Naive B cell (primary cell): ENCODE measurements around the gene STIM1. TPM values are rescaled to one million over a fixed set of nuclear protein-coding genes. Genes with fewer than 3 reads are reported as not detected.
"Not testable (repeated sequence)": the region's sequence is repeated elsewhere in the genome, so short reads cannot be mapped to it uniquely, and the experiment has no call there.

Experiments
- ATAC-seq, 2 donors: fragments of 150-1000 bp; cut with Tn5 transposase; 2 replicates each; pipeline ENCODE4 v1.10.0; 2021; ENCODE audit warnings: low read depth in 2 of 2, mild to moderate bottlenecking in 2 of 2, moderate library complexity in 2 of 2
- DNase-seq: peaks from one replicate; pipeline ENCODE4 v3.0.0; 2022
- H3K27ac Mint-ChIP-seq, 6 donors: one replicate each; pipeline ENCODE4 v1.8.0; 2020 to 2022; ENCODE audit warnings: mild to moderate bottlenecking in 6 of 6, mixed read lengths in 6 of 6, moderate library complexity in 5 of 6, inconsistent platforms in 2 of 6
- H3K27me3 Mint-ChIP-seq, 3 donors: one replicate each; pipeline ENCODE4 v1.8.0; 2021 to 2022; ENCODE audit warnings: mixed read lengths in 3 of 3, mild to moderate bottlenecking in 1 of 3
- H3K36me3 Mint-ChIP-seq, 2 donors: one replicate each; pipeline ENCODE4 v1.8.0; 2020 to 2022; ENCODE audit warnings: mixed read lengths in 2 of 2, inconsistent platforms in 1 of 2, mild to moderate bottlenecking in 1 of 2
- H3K4me1 Mint-ChIP-seq, 3 donors: one replicate each; pipeline ENCODE4 v1.8.0; 2020 to 2022; ENCODE audit warnings: mixed read lengths in 3 of 3, inconsistent platforms in 1 of 3, mild to moderate bottlenecking in 1 of 3, moderate library complexity in 1 of 3
- H3K4me3 Mint-ChIP-seq, 8 donors: one replicate each; pipeline ENCODE4 v1.8.0; 2020 to 2022; ENCODE audit warnings: mild to moderate bottlenecking in 8 of 8, mixed read lengths in 8 of 8, moderate library complexity in 8 of 8, inconsistent platforms in 2 of 8
- H3K9me3 Mint-ChIP-seq, 7 donors: one replicate each; pipeline ENCODE4 v1.8.0; 2020 to 2022; ENCODE audit warnings: mixed read lengths in 7 of 7, mild to moderate bottlenecking in 5 of 7, inconsistent platforms in 2 of 7, moderate library complexity in 1 of 7
- polyA plus RNA-seq, 6 donors: library from polyadenylated mRNA; unstranded; fragments of 300-500 nt; fragmentation: Illumina TruSeq; gene quantifications; one replicate each; pipeline ENCODE4 v1.2.3, GENCODE V29; 2021; ENCODE audit warnings: low read depth in 6 of 6

The STIM1 gene
- polyA plus RNA-seq, 6 donors from 2014 or later: 29.1 to 51.9 (median 35.0) TPM

DNA sequence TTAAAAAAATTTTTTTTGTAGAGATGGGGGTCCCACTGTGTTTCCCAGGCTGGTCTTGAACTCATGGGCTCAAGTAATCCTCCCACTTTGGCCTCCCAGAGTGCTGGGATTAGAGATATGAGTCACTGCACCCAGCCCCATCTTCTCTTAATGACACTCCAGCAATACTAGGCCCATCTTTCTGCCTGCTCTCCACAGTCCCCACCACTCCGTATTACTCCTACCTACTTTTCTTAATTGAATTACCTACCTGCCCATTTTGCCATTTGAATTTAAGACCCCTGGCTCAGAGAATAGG lies 2.0 kb upstream of the STIM1 start:
- H3K9me3 Mint-ChIP-seq: no peaks in the 10 kb centered on the region
- ATAC-seq (no peak), DNase-seq (no peak)
- no peaks in the 10 kb centered on the region for H3K27me3 Mint-ChIP-seq
- H3K27ac Mint-ChIP-seq: peak overlapping the region; percentile 99 to 100 (median 100)
- H3K4me3 Mint-ChIP-seq: peak overlapping the region in 3 of 8 donors; percentile 87 to 99 (median 95)
- peaks cover 45 to 52% (median 52%) of the 10 kb centered on the region in 3 donors for H3K4me1 Mint-ChIP-seq
- H3K36me3 Mint-ChIP-seq: peaks cover 0 to 4% of the 10 kb centered on the region in 2 donors

DNA sequence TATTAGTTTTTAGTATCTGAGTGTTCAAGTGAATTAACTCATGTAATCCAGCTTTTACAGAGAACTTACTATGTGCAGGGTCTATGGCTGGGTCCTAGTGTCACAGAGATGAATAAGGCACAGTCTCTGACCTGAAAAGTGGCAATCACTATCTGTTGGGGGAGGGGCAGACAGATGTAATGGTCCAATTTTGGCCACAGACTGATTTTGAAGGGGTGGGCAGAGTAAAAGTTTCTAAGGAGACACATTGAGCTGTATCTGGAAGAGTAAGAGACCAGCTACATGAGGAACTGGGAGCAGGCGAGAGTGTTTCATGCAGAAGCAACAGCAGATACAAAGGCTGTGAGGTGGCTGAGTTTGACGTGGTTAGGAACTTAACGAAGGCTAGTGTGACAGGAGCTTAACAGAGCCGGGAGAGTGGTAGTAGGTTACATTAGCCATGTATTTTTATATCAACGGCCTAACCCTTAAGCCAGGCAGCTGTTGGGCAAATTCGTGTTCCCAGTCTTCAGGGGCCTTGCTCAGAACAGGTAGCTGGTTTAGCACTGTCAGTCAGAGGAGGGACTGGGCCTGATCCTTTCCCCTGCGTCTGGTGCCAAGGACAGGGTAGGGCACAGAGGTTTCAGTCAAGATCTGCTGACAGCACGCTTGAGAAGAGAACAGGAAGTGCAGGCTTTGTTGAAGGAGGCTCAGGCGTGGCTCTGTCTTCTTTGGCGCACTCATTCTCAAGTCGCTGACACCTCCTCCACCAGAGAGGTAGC lies 1.4 kb upstream of the STIM1 start:
- no peaks in the 10 kb centered on the region for H3K27me3 Mint-ChIP-seq
- H3K9me3 Mint-ChIP-seq: no peaks in the 10 kb centered on the region
- peaks cover 48 to 55% (median 55%) of the 10 kb centered on the region in 3 donors for H3K4me1 Mint-ChIP-seq
- peaks cover 0 to 4% of the 10 kb centered on the region in 2 donors for H3K36me3 Mint-ChIP-seq
- ATAC-seq (peak; percentile 77 to 78), DNase-seq (peak; percentile 91)
- H3K27ac Mint-ChIP-seq: peak overlapping the region; percentile 99 to 100 (median 100)
- H3K4me3 Mint-ChIP-seq: peak overlapping the region; percentile 87 to 99 (median 92)

GRCh38 chr11:3854660-3854976 lies 846 bp upstream of the STIM1 start:
- Mint-ChIP-seq H3K4me1 (peaks cover 47 to 56% (median 55%) of the 10 kb centered on the region in 3 donors), H3K4me3 (peak overlapping the region; percentile 87 to 99 (median 92)), H3K27me3 (no peaks in the 10 kb centered on the region), H3K27ac (peak overlapping the region; percentile 99 to 100 (median 100)), H3K36me3 (peaks cover 0 to 4% of the 10 kb centered on the region in 2 donors), H3K9me3 (no peaks in the 10 kb centered on the region)
- no peak for DNase-seq
- ATAC-seq: no peak

GRCh38 chr11:3855808-3856491 lies 486 bp downstream of the STIM1 start:
- peak; percentile 65 for DNase-seq
- H3K36me3 Mint-ChIP-seq: peaks cover 0 to 4% of the 10 kb centered on the region in 2 donors
- peak overlapping the region; percentile 91 to 99 (median 98) for H3K27ac Mint-ChIP-seq
- no peaks in the 10 kb centered on the region for H3K9me3 Mint-ChIP-seq
- peak overlapping the region; percentile 87 to 99 (median 96) for H3K4me3 Mint-ChIP-seq
- peak; percentile 5 to 8 for ATAC-seq
- H3K27me3 Mint-ChIP-seq: no peaks in the 10 kb centered on the region
- H3K4me1 Mint-ChIP-seq: peaks cover 57 to 70% (median 66%) of the 10 kb centered on the region in 3 donors

- Mint-ChIP-seq H3K27me3 (no peaks in the 10 kb centered on the region), H3K9me3 (no peaks in the 10 kb centered on the region), H3K36me3 (peaks cover 0 to 4% of the 10 kb centered on the region in 2 donors), H3K27ac (peak overlapping the region; percentile 91 to 99 (median 98)), H3K4me3 (peak overlapping the region; percentile 87 to 99 (median 96)), H3K4me1 (peaks cover 68 to 76% (median 76%) of the 10 kb centered on the region in 3 donors)
- ATAC-seq (no peak), DNase-seq (no peak)
Measured at GRCh38 chr11:3856856-3857553, 1.5 kb downstream of the STIM1 start.

DNA sequence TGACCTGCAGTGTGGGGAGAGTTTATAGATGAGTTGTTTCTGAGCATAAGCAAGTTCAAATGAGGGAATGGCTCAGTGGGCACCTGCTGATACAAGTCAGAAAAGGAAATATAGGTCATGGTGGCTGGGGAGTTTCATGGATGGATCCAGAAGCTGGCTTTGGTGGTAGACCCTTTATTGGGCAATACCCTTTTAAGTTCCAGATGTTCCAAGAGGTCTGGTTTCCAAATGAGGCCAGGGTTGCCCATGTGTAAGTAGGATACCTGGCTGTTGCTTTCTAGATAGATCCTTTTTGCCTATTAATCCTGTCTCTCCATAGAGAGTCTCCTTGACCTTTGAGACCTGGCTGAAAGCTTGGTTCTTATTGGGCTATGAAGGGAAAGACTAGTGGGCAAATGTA lies 2.2 kb downstream of the STIM1 start:
- peak overlapping the region; percentile 50 to 99 (median 74) for H3K27ac Mint-ChIP-seq
- peak overlapping the region; percentile 87 to 99 (median 96) for H3K4me3 Mint-ChIP-seq
- ATAC-seq: no peak
- no peaks in the 10 kb centered on the region for H3K9me3 Mint-ChIP-seq
- no peaks in the 10 kb centered on the region for H3K27me3 Mint-ChIP-seq
- H3K4me1 Mint-ChIP-seq: peaks cover 74 to 82% (median 82%) of the 10 kb centered on the region in 3 donors
- DNase-seq: no peak
- peaks cover 0 to 4% of the 10 kb centered on the region in 2 donors for H3K36me3 Mint-ChIP-seq

GRCh38 chr11:3859373-3859881 lies 4.0 kb downstream of the STIM1 start:
- Mint-ChIP-seq H3K4me1 (peaks cover 65 to 83% (median 78%) of the 10 kb centered on the region in 3 donors), H3K36me3 (peaks cover 0 to 4% of the 10 kb centered on the region in 2 donors), H3K27ac (peak overlapping the region in 4 of 6 donors; percentile 22 to 99 (median 52)), H3K4me3 (peak overlapping the region in 7 of 8 donors; percentile 83 to 99 (median 95)), H3K27me3 (no peaks in the 10 kb centered on the region), H3K9me3 (no peaks in the 10 kb centered on the region)
- DNase-seq (no peak), ATAC-seq (no peak)

DNA sequence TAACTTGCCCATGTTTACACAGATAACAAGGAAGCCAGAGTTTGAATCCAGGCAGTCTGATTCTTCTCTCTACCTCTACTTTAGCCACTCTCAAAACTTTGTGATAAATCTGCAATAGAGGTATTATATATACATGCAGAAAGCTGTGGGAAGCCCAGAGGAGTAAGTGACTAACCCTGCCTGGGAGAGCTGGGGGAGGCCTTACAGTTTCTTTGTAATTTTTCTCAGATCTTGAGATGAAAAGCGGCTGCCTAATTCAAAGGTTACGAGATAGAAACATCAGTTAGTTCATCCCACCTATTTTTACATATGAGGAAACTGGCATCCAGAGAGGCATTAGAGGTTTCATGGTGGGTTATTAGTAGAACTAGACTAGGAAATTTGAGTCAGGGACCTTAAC lies 4.9 kb downstream of the STIM1 start:
- ATAC-seq (no peak), DNase-seq (no peak)
- no peaks in the 10 kb centered on the region for H3K27me3 Mint-ChIP-seq
- H3K4me1 Mint-ChIP-seq: peaks cover 67 to 88% (median 80%) of the 10 kb centered on the region in 3 donors
- H3K9me3 Mint-ChIP-seq: no peaks in the 10 kb centered on the region
- H3K27ac Mint-ChIP-seq: peak overlapping the region in 4 of 6 donors; percentile 0 to 72 (median 25)
- peak overlapping the region; percentile 9 to 99 (median 78) for H3K4me3 Mint-ChIP-seq
- H3K36me3 Mint-ChIP-seq: peaks cover 0 to 4% of the 10 kb centered on the region in 2 donors

DNA sequence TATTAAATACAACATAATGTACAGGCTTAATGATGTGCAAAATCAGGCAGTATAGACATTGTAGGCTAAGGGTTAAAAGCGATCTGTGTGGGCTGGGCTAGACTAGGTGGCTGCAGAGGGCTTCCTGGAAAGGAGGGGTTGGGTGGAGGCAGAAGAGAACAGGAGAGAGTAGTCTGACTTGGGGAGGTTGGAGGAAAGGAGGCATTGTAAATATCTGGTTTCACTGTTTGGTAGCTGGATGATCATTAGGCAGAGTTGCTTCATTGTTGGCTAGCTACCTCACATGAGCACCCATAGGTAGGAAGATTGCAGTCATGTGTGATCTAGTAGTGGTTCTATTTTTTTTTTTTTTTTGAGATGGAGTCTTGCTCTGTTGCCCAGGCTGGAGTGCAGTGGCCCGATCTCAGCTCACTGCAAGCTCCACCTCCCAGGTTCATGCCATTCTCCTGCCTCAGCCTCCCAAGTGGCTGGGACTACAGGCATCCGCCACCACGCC lies 5.5 kb downstream of the STIM1 start:
- ATAC-seq: peak; percentile 42 to 50
- Mint-ChIP-seq H3K27ac (peak overlapping the region in 5 of 6 donors; percentile 0 to 80 (median 60)), H3K4me1 (peaks cover 72 to 94% (median 83%) of the 10 kb centered on the region in 3 donors), H3K4me3 (peak overlapping the region; percentile 36 to 99 (median 84))
- not testable (repeated sequence) for DNase-seq, H3K36me3 Mint-ChIP-seq, H3K27me3 Mint-ChIP-seq, H3K9me3 Mint-ChIP-seq

GRCh38 chr11:3861683-3862082 lies 6.2 kb downstream of the STIM1 start:
- Mint-ChIP-seq H3K36me3 (no peaks in the 10 kb centered on the region), H3K4me3 (peak overlapping the region in 7 of 8 donors; percentile 16 to 99 (median 39)), H3K27me3 (no peaks in the 10 kb centered on the region), H3K27ac (peak overlapping the region in 3 of 6 donors; percentile 41 to 79 (median 54)), H3K9me3 (no peaks in the 10 kb centered on the region), H3K4me1 (peaks cover 73 to 96% (median 83%) of the 10 kb centered on the region in 3 donors)
- ATAC-seq: no peak
- no peak for DNase-seq

DNA sequence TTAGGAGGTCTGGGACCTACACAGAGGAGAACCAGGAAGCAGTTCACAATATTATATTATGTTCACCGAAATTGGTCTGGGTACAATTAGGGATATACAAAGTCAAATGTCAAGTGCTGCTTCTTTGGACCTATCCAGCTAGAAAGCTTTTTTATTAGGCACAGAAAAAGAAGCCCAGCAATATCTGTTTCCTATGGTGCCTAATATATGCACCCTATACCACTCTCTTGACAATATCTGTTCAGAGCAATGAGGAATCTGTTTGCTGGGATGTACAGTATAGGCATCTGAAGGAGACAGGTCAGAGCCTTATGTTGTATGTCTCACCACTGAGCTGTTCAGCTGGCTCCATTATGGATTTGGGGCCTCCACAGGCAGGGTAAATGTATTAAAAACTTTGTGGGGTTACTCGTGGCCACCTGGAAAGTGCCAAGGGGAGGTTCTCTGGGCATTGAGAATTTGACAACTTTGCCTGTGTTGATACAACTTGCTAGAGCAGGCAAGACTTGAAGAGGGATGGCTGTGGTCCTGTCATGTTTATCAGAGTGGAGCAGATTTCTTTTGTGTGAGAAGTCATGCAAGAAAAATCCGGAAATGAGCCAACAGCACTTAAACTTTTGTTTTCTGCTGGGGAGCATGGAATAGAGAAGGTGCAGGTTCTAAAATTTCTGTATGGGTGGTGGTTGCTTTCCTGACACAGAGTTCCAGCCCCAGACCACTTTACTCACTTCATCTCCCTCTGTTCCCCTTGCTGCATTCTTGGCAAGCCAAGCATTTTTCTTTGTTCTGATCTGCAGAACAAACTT lies 10.1 kb downstream of the STIM1 start:
- peak overlapping the region; percentile 33 to 88 (median 71) for H3K4me3 Mint-ChIP-seq
- peak; percentile 63 to 73 for ATAC-seq
- no peaks in the 10 kb centered on the region for H3K27me3 Mint-ChIP-seq
- H3K4me1 Mint-ChIP-seq: peaks cover 65 to 92% (median 85%) of the 10 kb centered on the region in 3 donors
- H3K36me3 Mint-ChIP-seq: no peaks in the 10 kb centered on the region
- H3K9me3 Mint-ChIP-seq: no peaks in the 10 kb centered on the region
- DNase-seq: peak; percentile 36
- peak overlapping the region; percentile 19 to 95 (median 70) for H3K27ac Mint-ChIP-seq

DNA sequence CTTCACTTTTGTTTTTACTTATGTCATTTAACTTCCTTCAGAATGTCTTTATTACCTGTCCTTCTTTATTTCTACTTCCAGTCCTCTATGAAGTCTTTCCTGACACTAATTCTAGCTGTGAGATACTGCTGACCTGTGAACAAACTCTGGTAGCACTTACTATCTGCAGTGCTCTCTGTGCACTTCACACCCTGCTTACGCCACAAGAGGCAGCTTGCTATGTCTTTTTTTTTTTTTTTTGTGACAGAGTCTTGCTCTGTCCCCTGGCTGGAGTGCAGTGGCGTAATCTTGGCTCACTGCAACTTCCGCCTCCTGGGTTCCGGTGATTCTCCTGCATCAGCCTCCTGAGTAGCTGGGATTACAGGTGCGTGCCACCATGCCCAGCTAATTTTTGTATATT lies 10.7 kb downstream of the STIM1 start:
- peak overlapping the region; percentile 39 to 95 (median 70) for H3K27ac Mint-ChIP-seq
- no peaks in the 10 kb centered on the region for H3K9me3 Mint-ChIP-seq
- no peaks in the 10 kb centered on the region for H3K36me3 Mint-ChIP-seq
- H3K4me3 Mint-ChIP-seq: peak overlapping the region; percentile 33 to 88 (median 71)
- peak; percentile 36 to 51 for ATAC-seq
- no peaks in the 10 kb centered on the region for H3K27me3 Mint-ChIP-seq
- no peak for DNase-seq
- peaks cover 63 to 92% (median 85%) of the 10 kb centered on the region in 3 donors for H3K4me1 Mint-ChIP-seq
